ENCODE measurements around the gene CIAO2A. TPM values are rescaled to one million over a fixed set of nuclear protein-coding genes. Genes with fewer than 3 reads are reported as not detected.

CIAO2A gene
- total RNA-seq, 3 donors from 2014 or later (not counting 1 experiment from before 2014, with no cell fraction given), result 20.2 to 23.9 (median 22.9) TPM

- H3K4me1 ChIP-seq (ENCODE audit: control insufficient read depth, insufficient read depth, low read length), result peaks cover 6% of the 10 kb centered on the region
- no peak overlapping the region for H3K27ac ChIP-seq (ENCODE audit: low read length)
- Mint-ChIP-seq H3K9me3 (no peaks in the 10 kb centered on the region), H3K27me3 (ENCODE audit: low read depth in 2 of 2) (no peaks in the 10 kb centered on the region), H3K36me3 (no peaks in the 10 kb centered on the region), H3K4me1 (peaks cover 5% of the 10 kb centered on the region in 2 donors), H3K4me3 (no peak overlapping the region), H3K27ac (no peak overlapping the region)
- H3K36me3 ChIP-seq (ENCODE audit: control insufficient read depth, insufficient read depth, low read length), result no peaks in the 10 kb centered on the region
- intact Hi-C loops (cut with micrococcal nuclease), result no loop called here
- DNase-seq (no peak), ATAC-seq (no peak)
- 91% methylated on average over 3 of the region's 3 CpGs for WGBS (ENCODE audit: insufficient coverage)
- H3K4me3 ChIP-seq (ENCODE audit: low read length), result no peak overlapping the region
- H3K9me3 ChIP-seq (ENCODE audit: control insufficient read depth, insufficient read depth, low read length), result no peaks in the 10 kb centered on the region
- H3K27me3 ChIP-seq (ENCODE audit: control insufficient read depth, insufficient read depth, low read length), result no peaks in the 10 kb centered on the region
- TF ChIP-seq CTCF (IDR thresholded peaks at IDR 0.05), result no peak
Measured at GRCh38 chr15:64037116-64037515, 56.5 kb downstream of the CIAO2A start.

GRCh38 chr15:64035525-64035924 lies 58.1 kb downstream of the CIAO2A start:
- Mint-ChIP-seq H3K4me1 (peaks cover 10 to 11% of the 10 kb centered on the region in 2 donors), H3K36me3 (no peaks in the 10 kb centered on the region), H3K27me3 (ENCODE audit: low read depth in 2 of 2) (no peaks in the 10 kb centered on the region), H3K4me3 (no peak overlapping the region), H3K9me3 (no peaks in the 10 kb centered on the region), H3K27ac (no peak overlapping the region)
- no peaks in the 10 kb centered on the region for H3K9me3 ChIP-seq (ENCODE audit: control insufficient read depth, insufficient read depth, low read length)
- peaks cover 7% of the 10 kb centered on the region for H3K4me1 ChIP-seq (ENCODE audit: control insufficient read depth, insufficient read depth, low read length)
- H3K36me3 ChIP-seq (ENCODE audit: control insufficient read depth, insufficient read depth, low read length), result no peaks in the 10 kb centered on the region
- 100% methylated on average over 1 of the region's 1 CpG for WGBS (ENCODE audit: insufficient coverage)
- TF ChIP-seq CTCF (IDR thresholded peaks at IDR 0.05), result no peak
- intact Hi-C loops (cut with micrococcal nuclease), result no loop called here
- H3K27me3 ChIP-seq (ENCODE audit: control insufficient read depth, insufficient read depth, low read length), result no peaks in the 10 kb centered on the region
- DNase-seq (no peak), ATAC-seq (no peak)
- H3K27ac ChIP-seq (ENCODE audit: low read length), result no peak overlapping the region
- no peak overlapping the region for H3K4me3 ChIP-seq (ENCODE audit: low read length)

GRCh38 chr15:64034519-64034918 lies 59.1 kb downstream of the CIAO2A start:
- Mint-ChIP-seq H3K27me3 (ENCODE audit: low read depth in 2 of 2) (no peaks in the 10 kb centered on the region), H3K36me3 (no peaks in the 10 kb centered on the region), H3K4me3 (no peak overlapping the region), H3K9me3 (no peaks in the 10 kb centered on the region), H3K4me1 (peaks cover 11 to 13% of the 10 kb centered on the region in 2 donors), H3K27ac (no peak overlapping the region)
- H3K4me1 ChIP-seq (ENCODE audit: control insufficient read depth, insufficient read depth, low read length), result peaks cover 15% of the 10 kb centered on the region
- no peaks in the 10 kb centered on the region for H3K27me3 ChIP-seq (ENCODE audit: control insufficient read depth, insufficient read depth, low read length)
- no peak for TF ChIP-seq CTCF (IDR thresholded peaks at IDR 0.05)
- intact Hi-C loops (cut with micrococcal nuclease), result no loop called here
- no peak overlapping the region for H3K27ac ChIP-seq (ENCODE audit: low read length)
- no peaks in the 10 kb centered on the region for H3K9me3 ChIP-seq (ENCODE audit: control insufficient read depth, insufficient read depth, low read length)
- H3K36me3 ChIP-seq (ENCODE audit: control insufficient read depth, insufficient read depth, low read length), result no peaks in the 10 kb centered on the region
- no peak for ATAC-seq
- no peak for DNase-seq
- WGBS (ENCODE audit: insufficient coverage), result 60% methylated on average over 2 of the region's 4 CpGs
- no peak overlapping the region for H3K4me3 ChIP-seq (ENCODE audit: low read length)

- WGBS (ENCODE audit: insufficient coverage), result 47% methylated on average over 5 of the region's 5 CpGs
- DNase-seq, result peak in 1 of 2 donors; percentile 50
- Mint-ChIP-seq H3K4me3 (no peak overlapping the region), H3K4me1 (peaks cover 11 to 17% of the 10 kb centered on the region in 2 donors), H3K27ac (peak overlapping the region in 1 of 2 donors; percentile 10), H3K9me3 (no peaks in the 10 kb centered on the region), H3K36me3 (no peaks in the 10 kb centered on the region), H3K27me3 (ENCODE audit: low read depth in 2 of 2) (no peaks in the 10 kb centered on the region)
- TF ChIP-seq CTCF (IDR thresholded peaks at IDR 0.05), result no peak
- Histone ChIP-seq H3K9me3 (ENCODE audit: control insufficient read depth, insufficient read depth, low read length) (no peaks in the 10 kb centered on the region), H3K4me3 (ENCODE audit: low read length) (no peak overlapping the region), H3K36me3 (ENCODE audit: control insufficient read depth, insufficient read depth, low read length) (no peaks in the 10 kb centered on the region), H3K27ac (ENCODE audit: low read length) (no peak overlapping the region), H3K4me1 (ENCODE audit: control insufficient read depth, insufficient read depth, low read length) (peaks cover 19% of the 10 kb centered on the region), H3K27me3 (ENCODE audit: control insufficient read depth, insufficient read depth, low read length) (no peaks in the 10 kb centered on the region)
- intact Hi-C loops (cut with micrococcal nuclease), result no loop called here
- peak in 2 of 3 donors; percentile 66 to 76 for ATAC-seq
Measured at GRCh38 chr15:64032329-64032728, 61.3 kb downstream of the CIAO2A start.

Data from natural killer cell (primary cell).